NCI-H1092 treated with DMSO at 0.1 percent for 48 hours (cell line): Measurements from ENCODE around the gene CHD6.

Source experiments
- DNase-seq: peaks from one replicate; lab custom pipeline; 2025; lab: John Stamatoyannopoulos, UW

The CHD6 gene

GRCh38 chr20:41580350-41580749 is 37.8 kb downstream of the CHD6 start:
- no peak for DNase-seq

GRCh38 chr20:41577129-41578009 is 40.8 kb downstream of the CHD6 start:
- no peak for DNase-seq

DNA sequence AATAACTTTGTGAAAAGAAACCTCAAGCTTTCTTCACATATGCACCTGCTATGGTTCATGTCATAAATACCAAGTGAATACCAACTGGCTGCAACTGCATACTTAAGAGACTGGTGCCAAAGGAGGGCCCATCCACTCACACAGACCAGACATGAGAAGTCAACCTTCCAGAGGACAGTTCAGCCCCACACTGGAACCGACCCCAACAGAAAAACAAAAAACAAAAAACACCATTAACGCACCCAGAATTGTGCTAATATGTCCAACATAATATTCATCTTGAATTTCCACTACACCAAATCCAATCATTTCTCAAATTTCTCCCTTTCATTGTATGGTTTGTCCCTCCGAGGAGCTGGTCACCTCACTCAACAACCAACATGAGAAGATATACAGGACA is 42.8 kb downstream of the CHD6 start:
- DNase-seq = no peak

DNA sequence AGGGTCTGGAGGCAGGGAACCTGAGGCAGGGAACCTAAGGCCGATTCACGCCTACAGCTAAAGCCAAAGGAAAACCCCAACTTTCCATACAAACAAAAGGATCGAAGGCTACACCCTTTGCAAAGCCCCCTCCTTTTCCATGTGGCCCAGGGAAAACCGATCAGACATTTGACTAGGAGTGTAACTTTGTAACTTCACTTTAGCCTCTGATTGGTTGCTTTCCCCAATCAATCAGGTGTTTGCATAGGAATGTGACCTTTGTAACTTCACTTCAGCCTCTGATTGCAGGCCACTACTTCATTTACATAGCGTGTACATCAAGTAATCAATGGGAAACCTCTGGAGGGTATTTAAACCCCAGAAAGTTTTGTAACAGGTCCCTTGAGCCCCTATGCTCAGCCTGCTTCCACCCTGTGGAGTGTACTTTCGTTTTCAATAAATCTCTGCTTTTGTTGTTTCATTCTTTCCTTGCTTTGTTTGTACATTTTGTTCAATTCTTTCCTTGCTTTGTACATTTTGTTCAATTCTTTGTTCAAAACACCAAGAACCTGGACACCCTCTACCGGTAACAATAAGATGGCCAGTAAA is 43.3 kb downstream of the CHD6 start:
- DNase-seq = no peak

DNA sequence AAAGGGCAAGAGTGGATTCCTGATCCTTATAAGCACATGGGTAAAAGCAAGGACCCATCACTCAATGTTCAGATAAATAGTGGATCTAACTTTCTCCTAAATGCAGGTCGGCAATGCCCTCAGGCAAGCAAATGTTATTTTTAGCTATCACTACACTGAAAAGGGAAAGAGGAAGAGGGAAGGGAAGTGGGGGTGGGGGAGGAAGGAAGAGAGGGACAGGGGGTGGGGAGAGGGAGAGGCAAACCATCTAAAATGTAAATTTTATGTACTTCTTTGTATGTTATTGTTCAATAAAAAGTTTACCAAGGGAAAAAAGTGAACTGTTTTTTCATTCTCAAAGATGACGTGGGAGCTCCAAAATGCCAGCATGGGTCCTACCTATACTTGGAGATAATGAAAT is 44.2 kb downstream of the CHD6 start:
- DNase-seq = no peak

DNA sequence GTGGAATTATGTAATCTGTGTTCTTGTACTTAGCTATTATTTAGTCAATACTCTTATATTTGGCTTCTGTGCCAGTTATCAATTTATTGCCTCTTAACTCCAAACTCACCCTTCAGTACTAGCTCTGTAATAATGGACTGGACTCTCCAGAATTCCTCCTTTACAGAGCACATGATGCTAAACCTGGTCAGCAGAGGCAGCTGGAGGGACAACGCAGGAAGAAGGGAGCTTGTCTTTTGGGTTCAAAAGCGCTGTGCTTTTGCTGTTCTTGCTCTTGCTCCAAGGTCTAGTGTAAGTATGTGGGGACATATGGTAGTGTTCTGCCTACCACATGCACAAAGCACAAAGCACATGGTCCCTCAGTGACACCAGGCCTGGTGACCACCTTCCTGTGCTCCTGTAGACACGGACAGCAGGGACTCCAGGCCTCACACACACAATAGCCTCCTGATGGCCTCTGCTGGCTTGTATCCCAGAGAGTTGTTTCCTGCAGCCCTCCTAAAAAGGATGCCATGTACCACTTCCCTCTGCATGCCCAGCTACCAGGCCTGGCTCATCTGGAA is 46.1 kb downstream of the CHD6 start:
- no peak for DNase-seq

DNA sequence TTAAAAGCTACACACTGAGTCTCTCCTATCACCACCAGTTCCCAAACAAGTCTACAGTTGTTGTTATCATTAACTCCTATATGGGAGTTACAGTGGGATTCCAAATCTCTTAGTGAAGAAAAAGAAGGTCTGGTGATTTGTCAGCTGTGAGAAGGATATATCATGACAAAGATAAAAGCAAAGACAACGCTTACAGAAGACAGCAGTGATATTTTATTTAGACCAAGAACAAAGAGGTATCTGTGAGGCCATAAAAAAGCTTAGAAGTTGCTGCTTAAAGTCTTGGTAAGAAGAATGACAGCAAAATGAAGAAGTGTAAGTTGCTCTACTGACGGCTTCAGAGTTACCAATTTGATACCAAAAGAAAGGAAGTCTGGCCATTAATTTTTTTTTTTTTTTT is 47.2 kb downstream of the CHD6 start:
- no peak for DNase-seq

DNA sequence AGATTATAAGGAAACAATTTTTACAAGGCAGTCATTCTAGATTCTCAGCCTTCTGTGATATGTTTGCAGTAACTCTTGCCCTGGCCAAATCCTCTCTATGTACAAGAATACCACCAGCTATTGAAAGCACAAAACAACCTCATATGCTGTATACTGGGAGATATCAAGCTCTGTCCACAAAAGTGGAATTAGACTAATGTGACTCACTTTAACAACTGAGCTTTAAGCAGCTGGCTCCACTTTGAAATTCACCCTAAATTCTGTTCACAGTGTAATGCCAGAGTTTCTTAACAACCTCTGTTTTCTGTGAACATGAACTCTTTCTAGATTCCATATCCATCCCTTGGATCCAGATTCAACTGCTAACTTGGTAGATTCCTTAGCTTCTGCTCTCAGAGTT is 47.6 kb downstream of the CHD6 start:
- no peak for DNase-seq

DNA sequence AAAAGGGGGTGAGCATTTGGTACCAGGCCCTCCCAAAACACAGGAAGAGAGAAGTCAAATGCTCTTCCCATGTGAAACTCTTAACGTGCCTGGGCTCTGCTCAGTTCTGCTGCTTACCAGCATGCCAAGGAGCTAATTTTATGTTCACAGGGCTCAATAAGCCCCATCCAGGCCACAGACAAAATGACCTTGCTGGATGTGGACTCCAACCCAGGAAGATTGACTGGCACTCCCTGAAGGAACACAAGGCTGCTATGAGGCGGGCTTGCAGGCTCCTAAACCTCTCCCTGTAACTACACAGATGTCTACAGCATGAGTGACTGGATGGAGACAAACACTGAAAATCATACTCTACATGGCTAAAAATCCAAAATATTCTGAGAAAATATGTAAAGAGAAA is 50.6 kb downstream of the CHD6 start:
- DNase-seq = no peak

DNA sequence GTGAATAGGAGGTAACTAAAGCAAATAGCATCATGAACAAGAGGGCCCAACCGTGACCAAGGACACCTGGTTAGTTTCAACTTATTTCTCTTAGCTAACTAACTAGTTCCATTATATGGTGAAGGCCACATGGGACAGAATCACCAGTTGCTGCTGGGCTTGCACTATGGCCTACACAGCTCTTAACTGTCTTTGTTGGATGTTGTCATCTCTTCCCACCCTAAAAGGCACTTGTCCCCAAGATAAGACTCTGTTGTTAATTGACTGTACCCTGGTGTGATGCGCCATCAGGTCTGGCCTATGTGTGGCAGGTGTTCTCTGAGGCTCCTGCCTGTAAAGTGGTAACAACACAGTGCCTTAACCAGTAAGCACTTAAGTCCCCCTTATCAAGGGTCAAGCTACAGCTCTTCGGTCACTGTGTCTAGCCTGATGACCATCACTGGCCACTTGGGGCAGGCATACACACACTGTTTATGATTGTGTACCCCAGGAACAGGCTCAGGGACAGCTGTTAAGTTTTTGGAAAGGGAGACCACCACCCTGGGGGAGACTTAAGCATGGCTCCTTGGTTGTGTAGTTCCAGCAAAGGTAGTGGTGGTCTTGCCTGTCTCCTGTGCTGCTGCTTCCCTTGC is 51.2 kb downstream of the CHD6 start:
- no peak for DNase-seq

- DNase-seq = no peak
These were observed 55.1 kb downstream of the CHD6 start for GRCh38 chr20:41563087-41563486.

DNA sequence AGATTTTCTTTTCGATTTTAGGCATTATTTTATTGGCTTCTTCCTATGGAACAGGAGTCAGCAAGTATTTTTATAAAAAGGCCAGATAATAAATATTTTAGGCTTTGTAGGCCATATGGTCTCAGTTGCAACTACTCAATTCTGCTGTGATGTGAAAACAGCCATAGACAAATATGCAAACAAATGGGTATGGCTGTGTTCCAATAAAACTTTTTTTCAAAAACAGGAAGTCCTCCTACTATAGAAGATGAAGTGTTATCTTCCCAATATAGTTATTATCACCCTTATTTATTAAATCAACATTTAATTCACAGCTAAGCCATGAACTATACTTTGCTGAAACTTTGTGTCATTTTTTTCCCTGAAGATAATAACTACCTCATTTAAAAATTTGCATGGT is 57.2 kb downstream of the CHD6 start:
- no peak for DNase-seq

- DNase-seq = no peak
These were observed 58.5 kb downstream of the CHD6 start for GRCh38 chr20:41559658-41560057.

- no peak for DNase-seq
These were observed 64.9 kb downstream of the CHD6 start for GRCh38 chr20:41553142-41553879.

GRCh38 chr20:41552295-41553068 is 65.7 kb downstream of the CHD6 start:
- no peak for DNase-seq

DNA sequence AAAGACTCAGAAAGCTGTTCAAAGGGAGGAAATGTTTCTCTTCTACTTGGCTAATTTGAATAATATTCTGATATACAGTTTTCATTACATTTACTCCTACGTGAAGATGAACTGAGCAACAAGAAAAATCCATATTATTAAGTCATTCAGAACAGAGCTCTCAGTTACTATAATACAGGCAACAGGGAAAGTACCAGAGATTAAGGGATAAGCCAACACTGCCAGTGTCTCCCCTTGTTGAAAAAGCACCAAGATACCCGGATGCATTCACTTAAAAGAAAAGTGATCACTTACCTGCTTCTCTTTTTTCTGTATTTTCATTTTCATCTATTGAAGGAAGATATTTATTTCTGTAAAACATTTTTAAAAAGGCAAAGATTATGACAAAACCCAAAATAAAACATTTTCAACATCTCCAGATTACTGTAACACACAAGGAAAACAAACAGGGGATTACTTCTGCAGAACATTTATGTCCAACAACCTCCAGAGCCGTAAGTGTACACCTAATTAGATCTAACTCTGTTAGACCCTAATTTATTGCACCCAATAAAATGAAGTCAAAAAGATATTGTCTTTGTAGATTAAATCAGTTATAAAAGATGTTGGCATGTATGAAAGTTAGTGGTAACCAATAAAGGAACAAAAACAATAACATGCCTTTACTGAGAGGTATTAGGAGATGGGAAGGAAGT is 67.0 kb downstream of the CHD6 start:
- no peak for DNase-seq

- DNase-seq = no peak
These were observed 71.0 kb downstream of the CHD6 start for GRCh38 chr20:41547221-41547620.

- no peak for DNase-seq
These were observed 71.6 kb downstream of the CHD6 start for GRCh38 chr20:41546535-41546934.

DNA sequence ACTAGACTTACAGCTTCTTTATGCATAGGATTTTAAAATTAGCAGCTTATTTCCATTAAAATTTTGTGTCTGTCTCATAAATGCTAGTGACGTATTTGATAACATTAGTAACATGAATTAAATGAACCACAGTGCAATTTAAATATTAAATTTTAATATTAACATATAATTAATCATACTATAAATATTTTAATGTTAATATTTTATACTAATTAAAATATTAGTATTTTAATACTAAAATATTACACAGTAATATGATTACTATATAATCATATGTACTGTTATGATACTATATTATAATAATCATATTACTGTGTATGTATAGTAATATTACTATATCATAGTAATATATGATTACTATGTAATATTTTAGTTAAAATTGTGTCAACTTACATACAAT is 73.7 kb downstream of the CHD6 start:
- no peak for DNase-seq

DNA sequence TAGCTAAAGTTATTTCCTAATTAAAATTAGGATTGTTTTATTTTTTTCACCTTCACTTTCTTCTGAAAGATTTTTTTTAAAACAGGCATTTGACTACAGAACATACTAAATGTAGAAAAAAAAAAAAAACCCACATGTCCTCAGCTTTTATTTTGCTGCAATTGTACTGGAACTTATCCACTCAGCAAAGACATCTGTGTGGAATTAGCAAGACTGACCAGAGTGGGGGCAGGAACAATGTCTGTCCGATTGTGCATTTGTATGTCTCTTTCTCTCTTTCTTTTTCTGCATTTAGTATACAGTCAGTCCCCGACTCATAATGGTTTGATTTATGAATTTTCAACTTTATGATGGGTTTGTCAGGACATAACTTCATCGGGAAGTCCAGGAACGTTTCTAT is 77.3 kb downstream of the CHD6 start:
- no peak for DNase-seq

DNA sequence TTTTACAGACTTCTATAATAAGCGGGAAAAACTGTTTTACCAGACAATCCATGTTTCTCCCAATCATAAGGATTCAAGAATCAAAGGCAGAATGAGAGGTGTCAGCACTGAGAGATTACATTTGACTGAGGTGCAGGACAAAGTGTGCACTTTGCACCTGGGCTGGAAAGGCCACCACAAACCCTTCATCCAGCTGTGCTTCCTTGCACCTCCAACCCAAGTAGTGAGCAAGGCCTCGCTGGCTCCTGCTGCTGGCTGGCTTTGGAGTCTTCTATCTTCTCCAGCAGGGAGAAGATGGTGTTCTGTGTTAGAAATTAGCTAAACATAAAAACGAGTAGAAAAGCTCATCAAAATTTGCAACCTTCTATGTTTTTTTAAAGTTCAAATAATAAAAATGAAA is 77.7 kb downstream of the CHD6 start:
- no peak for DNase-seq
